NCI-H187 (cell line): Measurements from ENCODE around the gene RNF217.
"Not testable (repeated sequence)": the region's sequence is repeated elsewhere in the genome, so short reads cannot be mapped to it uniquely, and the experiment has no call there.

Experiments
- DNase-seq, 2 experiments: peaks; one replicate each; lab custom pipeline; 2025; lab: John Stamatoyannopoulos, UW

The RNF217 gene

GRCh38 chr6:124961777-124962638 lies at the start of gene RNF217:
Gene RNF217, plus strand, starts transcription at chr6:124962437. Its CDS starts 108 bp downstream, at chr6:124962545.
- no peak for DNase-seq

DNA sequence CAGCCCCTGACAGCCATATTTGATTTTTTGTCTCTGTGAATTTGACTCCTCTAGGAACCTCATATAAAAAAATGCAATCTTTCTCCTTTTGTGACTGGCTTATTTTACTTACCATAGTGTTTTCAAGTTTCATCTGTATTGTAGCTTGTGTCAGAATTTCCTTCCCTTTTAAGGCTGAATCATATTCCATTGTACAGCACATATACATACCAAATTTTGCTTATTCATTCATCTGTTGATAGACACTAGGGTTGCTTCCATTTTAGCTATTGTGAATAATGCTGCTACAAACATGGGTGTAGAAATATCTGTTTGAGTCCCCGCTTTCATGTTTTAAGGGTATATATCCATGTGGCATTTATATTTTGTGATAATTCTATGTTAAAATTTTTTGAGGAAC lies 49.2 kb upstream of the RNF217 start:
- DNase-seq = no peak

DNA sequence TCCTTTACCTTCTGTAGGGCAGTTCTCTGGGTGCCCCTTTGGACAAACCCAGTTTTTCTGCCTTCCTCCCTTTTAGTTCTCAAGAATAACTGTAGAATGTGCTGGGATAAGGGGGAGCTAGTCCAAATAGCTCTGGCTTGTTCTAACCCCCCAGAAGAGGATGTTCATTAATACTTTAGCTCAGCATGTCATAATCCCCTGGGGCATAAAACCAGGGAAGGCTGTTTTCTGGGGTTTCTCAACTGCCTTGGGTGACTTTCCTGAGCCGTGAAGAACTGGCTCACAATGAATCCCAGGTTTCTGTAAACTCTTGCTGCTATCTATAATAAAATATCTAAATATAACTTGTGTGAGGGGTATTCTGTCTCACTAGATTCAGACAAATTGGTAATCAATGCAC lies 44.5 kb upstream of the RNF217 start:
- no peak for DNase-seq

DNA sequence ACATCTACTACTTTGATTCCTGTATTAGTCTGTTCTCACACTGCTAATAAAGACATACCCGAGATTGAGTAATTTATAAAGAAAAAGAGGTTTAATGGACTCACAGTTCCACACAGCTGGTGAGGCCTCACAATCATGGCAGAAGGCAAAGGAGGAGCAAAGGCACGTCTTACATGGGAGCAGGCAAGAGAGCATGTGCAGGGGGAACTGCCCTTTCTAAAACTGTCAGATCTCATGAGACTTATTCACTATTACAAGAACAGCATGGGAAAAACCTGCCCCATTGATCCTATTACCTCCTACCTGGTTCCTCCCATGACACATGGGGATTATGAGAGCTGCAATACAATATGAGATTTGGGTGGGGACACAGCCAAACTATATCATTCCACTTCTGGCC lies 42.5 kb upstream of the RNF217 start:
- not testable (repeated sequence) for DNase-seq

DNA sequence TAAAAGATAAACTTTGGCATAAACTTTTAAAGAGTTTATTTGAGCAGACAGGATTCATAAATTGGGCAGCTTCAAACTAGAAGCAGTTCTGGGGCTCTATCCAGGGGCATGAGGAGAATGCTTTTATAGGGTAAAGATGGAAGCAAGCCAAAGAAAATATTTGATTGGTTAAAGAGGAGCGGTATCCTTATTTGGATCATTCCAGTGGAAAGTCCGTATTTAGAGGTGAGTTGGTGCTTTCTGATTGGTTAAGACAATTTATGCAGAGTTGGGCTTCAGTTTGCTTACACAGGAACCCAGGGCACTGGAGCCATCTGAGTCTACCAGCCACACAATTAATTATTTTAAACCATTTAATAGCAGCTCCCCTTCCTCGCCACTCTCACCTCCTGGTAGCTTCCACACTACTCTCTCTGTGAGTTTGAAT lies 37.9 kb upstream of the RNF217 start:
- no peak for DNase-seq

- DNase-seq = no peak
Observed at GRCh38 chr6:124926435-124926834, 35.8 kb upstream of the RNF217 start.

GRCh38 chr6:124927806-124928205 lies 34.4 kb upstream of the RNF217 start:
- no peak for DNase-seq

DNA sequence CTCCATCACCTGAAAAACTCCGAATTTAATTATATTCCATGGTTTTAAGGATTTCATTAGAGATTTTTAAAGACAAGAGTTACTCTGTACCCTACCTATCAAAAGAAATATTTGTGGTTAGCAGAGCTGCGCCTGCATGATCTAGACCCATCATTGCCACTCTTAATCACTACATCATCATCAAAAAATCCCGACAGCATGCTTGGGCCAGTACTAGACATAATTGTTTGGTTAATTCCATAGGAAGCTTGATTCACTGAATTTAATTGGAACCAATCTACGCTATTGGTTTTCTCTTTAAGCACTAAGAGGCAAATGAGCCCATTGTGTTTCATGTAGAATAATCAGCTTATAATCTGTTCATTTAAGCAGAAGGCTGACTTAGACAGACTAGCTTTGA lies 33.4 kb upstream of the RNF217 start:
- DNase-seq = no peak

DNA sequence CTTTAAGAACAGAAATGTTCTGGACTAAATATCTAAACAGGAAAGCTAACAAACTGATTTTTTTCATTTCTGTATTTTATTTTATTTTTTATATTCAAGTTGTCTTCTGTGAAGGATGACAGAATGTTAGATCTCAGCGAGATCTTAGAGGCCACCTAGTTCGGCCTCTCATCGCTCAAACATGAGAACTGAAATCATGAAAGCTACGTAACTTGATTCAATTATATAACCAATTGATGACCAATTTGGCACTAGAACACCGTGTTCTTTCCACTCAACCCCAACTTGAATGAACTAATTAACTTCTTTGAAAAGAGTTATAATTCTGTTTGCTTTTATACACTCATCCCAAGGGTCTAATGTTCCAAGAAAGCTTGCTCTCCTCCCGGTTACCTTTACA lies 24.6 kb upstream of the RNF217 start:
- no peak for DNase-seq

DNA sequence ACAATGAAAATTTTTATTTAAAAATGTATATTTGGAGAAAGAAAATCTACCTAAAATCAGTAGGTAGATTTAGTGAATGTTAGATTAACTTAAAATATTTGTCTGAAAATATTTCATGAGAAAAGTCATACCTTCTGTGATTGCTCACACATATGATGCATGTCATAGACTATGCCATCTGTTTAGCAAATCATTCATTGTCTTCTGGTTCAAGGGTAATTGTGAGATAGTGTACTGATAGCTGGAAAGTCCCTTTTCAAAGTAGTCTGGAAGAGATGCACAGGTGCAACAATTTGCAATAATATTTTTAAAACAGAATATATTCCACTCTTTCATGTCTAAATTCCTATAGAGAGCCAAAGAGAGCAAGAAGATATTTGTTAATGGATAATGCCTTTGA lies 21.0 kb upstream of the RNF217 start:
- no peak for DNase-seq

GRCh38 chr6:124943658-124944057 lies 18.6 kb upstream of the RNF217 start:
- no peak for DNase-seq

GRCh38 chr6:124947971-124948451 lies 14.2 kb upstream of the RNF217 start:
- no peak for DNase-seq

DNA sequence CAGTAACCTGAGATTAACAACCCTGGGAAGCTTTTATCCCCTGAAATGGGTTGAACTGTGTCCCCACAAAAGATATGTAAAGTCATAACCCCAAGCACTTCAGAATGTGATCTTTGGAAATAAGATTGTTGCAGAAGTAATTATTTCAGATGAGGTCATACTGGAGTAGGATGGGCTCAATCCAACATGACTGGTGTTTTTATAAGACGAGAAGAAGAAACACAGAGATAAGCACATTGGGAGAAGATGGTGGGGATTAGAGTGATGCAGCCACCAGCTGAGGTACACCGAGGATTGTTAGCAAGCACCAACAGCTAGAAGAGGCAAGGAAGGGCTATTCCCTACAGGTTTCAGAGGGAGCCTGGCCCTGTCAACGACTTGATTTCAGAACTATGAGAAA lies 12.5 kb upstream of the RNF217 start:
- DNase-seq = no peak

GRCh38 chr6:124953808-124954207 lies 8.4 kb upstream of the RNF217 start:
- DNase-seq = no peak

DNA sequence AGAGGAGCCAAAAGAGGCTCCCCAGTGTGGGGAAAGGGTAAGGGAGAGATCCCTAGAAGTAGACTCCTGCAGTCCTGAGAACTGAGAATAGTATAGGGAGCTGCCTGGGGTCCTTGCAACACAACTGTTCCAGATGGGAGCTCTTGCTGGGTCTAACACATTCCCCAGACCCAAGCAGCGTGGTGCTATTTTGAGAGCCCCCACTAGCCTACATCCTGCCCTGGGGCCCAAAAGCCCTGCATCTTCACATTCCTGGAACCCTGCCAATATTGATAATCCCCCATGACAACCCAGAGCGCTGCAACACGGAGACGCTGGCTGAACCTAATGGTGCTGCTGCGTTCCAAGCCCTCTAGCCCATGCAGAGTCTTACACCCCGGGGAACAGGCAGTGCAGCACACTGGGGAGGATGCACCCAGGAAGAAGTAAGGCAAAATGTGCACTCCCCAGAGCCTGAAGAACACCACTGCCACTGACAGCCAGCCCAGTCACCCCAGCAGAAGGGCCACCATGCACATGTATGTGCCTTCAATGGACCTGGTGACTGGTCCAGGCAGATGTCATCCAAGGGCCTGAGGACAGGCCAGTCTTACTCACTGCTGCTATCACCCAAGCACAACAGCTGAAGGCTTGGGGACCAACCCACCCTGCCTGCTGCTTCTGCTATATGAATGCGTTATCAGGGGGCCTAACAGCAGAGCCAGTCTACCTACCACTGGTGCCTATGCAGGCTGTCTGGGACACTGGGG lies 7.0 kb upstream of the RNF217 start:
- DNase-seq = no peak

- DNase-seq = no peak
Observed at GRCh38 chr6:124956018-124956417, 6.2 kb upstream of the RNF217 start.

GRCh38 chr6:124958149-124958548 lies 4.1 kb upstream of the RNF217 start:
- DNase-seq = no peak

GRCh38 chr6:124958759-124959354 lies 3.4 kb upstream of the RNF217 start:
- no peak for DNase-seq

DNA sequence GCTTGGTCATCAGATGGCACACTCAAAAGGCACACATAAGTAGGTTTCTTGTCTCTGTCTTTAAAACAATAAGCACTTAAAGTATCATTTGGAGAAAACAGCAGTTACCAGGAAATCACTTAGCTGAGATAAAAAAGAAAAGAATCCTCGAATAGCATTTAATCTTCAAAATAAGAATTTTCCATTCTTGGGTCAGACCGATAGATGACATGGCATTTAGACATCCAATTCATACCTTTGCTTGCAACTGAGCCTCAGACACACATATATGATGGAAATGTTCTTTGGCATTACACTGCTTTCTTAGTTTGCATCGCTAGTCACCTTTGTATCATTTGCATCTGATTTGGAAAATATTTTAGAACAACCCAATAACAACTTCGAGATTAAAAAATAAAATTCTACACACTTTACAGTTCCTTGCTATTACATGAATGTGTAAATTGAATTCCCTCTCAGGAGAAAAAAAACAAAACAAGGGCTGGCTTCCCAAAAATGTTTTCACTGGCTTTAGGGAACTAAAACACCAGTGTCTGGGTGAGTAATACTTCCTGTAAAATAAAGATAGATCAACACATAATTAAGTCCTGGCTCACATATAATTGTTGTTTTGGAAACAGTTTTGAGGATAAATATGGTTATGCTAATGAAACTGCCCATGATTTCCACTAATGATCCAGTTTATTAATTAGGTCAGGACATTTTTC lies 1.3 kb upstream of the RNF217 start:
- no peak for DNase-seq

DNA sequence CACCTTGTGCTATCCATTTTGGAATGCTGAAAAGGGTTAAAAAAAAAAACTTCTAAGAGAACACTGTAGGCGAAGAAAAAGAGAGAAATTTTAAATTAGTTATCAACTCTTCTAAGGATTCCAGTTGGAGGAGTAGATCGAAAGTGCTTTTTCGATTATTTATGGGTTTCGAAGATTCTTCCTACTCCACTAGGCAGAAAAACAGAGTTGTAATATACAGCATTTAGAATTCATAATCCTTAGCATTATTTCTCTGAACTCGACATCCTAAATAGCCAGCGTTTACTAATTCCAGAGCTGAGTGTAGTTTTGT lies 817 bp upstream of the RNF217 start:
- DNase-seq = no peak

DNA sequence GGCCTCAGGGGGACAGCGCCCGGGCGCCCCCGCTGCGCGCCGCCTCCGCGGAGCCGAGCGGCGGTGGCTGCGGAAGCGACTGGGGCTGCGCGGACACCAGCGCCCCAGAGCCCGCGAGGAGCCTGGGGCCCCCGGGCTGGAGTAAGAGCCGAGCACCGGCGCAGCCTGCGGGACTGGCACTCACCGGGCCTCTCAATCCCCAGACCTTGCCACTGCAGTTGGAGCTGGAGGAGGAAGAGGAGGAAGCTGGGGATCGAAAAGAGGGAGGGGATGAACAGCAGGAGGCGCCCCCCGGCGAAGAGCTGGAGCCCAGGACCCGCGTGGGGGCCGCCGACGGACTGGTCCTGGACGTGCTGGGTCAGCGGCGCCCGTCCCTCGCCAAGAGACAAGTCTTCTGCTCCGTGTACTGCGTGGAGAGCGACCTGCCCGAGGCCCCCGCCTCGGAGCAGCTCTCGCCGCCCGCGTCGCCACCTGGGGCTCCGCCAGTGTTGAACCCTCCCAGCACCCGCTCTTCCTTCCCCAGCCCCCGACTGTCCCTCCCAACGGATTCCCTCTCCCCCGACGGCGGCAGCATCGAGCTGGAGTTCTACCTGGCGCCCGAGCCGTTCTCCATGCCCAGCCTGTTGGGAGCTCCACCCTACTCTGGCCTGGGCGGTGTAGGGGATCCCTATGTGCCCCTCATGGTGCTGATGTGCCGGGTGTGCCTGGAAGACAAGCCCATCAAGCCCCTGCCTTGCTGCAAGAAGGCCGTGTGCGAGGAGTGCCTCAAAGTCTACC lies 590 bp downstream of the RNF217 start:
- DNase-seq = no peak

- DNase-seq = no peak
Observed at GRCh38 chr6:124963416-124963785, 1.2 kb downstream of the RNF217 start.
